UCSD-AML1 (cell line): ENCODE results near the gene SMTN.

Experiments used
- DNase-seq: peaks from one replicate; lab custom pipeline; 2025; ENCODE audit not compliant: unreplicated experiment; lab: John Stamatoyannopoulos, UW

Gene SMTN

GRCh38 chr22:31125521-31126117, 44.5 kb downstream of the SMTN start:
- DNase-seq, result no peak

DNA sequence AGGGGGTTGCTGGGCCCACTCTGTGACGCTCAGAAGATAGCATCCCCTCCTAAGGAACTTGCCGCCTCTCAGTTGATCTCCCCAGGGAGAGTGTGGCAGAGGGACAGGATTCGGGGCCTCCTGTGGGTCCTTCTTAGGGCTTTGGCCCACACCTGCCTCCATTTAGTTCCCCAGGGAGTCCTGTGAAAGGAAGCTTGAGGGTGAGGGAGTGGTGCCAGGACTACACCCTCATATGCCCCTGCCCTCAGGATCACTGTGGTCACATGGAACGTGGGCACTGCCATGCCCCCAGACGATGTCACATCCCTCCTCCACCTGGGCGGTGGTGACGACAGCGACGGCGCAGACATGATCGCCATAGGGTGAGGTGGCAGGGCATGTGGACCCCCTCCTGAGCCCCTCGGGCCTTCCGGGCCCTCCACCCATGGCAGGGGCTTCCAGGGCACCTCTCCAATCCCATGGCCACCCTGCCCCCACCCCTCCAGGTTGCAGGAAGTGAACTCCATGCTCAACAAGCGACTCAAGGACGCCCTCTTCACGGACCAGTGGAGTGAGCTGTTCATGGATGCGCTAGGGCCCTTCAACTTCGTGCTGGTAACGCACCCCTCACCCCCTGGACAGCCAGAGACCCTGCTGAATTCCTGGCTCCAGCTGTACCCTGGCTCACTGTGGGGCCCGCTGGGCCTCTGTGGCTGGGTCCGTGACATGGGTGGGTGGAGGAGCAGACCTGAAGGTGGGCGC, 45.2 kb downstream of the SMTN start:
- DNase-seq, result no peak

- DNase-seq, result no peak
Measured at GRCh38 chr22:31126869-31127175, 45.7 kb downstream of the SMTN start.

- DNase-seq, result no peak
Measured at GRCh38 chr22:31127181-31127772, 46.2 kb downstream of the SMTN start.

GRCh38 chr22:31128156-31128555, 47.0 kb downstream of the SMTN start:
- no peak for DNase-seq

DNA sequence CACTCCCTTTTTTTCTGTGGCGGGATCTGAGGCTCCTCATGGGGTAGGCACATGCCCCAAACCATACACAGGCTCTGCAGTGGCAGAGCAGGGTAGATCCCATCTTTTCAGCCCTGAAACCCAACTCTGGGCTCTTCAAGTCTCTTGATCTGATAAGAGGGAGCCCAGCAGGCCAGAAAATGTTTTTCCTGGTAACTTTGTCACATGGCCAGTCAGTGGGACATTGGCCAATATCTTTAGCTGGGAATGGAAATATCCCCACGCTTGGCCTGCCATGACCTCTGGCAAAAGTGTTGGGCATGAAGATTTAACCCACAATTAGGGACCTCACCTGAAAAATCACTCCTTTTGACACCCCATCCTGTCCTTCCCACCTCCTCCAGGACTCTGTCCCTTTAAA, 49.8 kb downstream of the SMTN start:
- no peak for DNase-seq

- DNase-seq, result no peak
Measured at GRCh38 chr22:31133911-31134310, 52.8 kb downstream of the SMTN start.

GRCh38 chr22:31134688-31135087, 53.6 kb downstream of the SMTN start:
- no peak for DNase-seq

DNA sequence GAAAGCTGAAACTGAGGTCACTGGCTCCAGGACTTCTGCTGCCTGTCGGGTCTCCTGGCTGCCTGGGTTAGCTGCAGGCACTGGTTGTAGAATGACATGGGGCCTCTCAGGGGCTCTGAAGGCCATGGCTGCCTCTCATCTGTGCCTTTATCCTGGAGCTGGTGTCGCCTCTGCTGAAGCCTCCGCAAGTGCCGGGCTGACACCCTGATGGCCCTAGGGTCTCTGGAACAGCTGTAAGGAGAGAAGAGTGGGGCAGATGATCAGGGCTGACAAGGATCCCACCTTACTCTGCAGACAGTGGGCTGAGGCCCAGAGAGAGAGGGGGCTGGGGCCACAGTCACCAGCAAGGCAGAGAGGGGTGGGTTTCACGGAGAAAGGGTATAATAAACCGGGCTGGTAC, 54.6 kb downstream of the SMTN start:
- DNase-seq, result no peak

DNA sequence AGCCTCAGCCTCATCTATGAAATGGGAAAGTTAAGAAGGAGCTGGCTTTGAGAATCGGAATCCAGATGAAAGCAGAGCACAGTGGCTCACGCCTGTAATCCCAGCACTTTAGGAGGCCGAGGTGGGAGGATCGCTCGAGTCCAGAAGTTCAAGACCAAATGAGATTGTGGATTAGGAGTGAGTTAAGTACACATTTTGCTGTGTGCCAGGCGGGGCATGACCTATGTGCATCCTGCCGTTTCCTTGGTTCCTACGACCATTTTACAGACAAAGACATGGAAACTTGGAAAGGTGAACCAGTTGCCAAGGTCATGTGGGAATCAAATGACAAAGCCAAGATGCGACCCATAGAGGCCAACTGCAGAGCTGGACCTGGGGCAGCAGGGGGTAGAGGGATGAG, 55.0 kb downstream of the SMTN start:
- no peak for DNase-seq

- no peak for DNase-seq
Measured at GRCh38 chr22:31136711-31137110, 55.6 kb downstream of the SMTN start.

- DNase-seq, result no peak
Measured at GRCh38 chr22:31137721-31138120, 56.6 kb downstream of the SMTN start.

DNA sequence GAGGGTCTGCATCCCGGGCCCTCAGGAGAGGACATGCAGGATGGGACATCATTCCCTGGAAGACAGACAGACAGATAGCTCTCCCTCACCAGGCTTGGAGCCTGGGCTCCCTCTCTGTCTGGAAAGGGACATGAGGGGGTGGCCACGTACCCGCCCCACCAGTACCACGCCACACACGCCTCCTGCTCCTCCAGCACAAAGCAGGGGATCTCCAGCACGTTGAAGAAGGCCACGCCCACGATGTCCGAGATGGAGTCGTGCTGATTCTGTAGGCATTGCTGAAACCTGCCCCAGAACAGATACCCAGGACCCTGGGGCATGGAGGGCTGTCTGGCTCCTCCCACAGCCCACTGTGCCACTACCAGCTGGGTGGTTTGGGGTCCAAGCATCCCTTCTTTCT, 57.0 kb downstream of the SMTN start:
- no peak for DNase-seq

GRCh38 chr22:31139066-31139465, 57.9 kb downstream of the SMTN start:
- DNase-seq, result no peak

DNA sequence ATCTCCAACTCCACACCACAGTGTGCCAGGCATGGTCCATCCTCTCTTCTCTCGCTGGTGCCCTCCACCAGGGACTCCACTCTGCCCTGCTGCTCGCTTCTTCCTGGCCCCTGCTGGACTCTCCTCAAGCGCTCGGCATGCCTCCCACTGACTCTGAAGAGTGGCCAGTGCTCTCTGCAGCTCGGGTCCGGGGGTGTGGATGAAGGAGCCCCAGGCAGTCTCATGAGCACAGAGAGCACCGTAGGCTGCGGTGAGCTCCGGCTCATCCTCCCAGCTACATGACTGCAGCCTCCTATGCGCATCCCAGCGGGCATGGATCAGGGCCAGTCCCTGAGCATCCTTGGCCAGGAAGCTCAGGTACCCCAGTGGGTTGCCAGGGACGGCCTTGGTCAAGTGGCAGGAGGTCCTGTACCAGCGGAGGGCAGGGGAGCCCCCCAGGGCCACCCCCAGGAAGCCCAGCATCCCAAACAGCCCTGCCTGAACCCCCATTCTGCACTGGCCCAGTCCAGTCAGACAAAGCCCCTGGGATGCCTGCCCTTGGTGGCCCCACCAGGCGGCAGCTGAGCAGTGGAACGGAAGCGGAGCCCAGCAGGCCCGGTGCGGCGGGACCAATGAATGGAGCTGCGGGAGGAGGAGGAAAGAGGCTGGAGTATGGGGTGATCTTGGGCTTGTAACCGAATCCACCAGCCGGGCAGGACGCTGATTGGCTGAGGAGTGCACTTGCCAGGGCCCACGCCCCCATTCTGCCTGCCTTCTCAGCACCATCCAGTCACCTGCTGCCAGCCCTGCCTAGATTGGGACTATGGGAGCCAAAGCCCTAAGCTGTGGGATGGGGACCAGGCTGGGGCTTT, 59.0 kb downstream of the SMTN start, which contains the start of gene PLA2G3:
PLA2G3 (minus strand) TSS at position 643 of the 851 bp plus-strand sequence; CDS start at position 489, 154 bp downstream.
- DNase-seq, result no peak

DNA sequence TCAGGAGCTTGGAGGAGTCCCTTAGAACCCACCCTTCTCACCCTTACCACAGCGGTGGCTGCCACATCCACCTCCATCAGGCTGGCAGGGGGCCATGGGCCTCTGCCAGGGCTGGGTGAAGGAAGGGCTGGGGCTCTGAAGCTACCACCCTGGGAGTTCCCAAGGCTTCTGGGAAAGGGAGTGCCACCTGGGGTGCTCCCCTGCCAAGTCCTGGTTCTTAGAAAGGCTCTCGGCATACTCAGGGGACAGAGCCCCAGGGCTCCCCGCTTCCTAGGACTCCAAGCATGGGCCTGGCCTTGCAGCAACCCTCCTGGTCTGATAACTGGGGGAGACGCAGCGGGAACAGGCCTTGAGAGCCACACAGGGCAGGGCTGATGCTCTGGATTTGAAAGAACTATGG, 59.6 kb downstream of the SMTN start:
- DNase-seq, result no peak

DNA sequence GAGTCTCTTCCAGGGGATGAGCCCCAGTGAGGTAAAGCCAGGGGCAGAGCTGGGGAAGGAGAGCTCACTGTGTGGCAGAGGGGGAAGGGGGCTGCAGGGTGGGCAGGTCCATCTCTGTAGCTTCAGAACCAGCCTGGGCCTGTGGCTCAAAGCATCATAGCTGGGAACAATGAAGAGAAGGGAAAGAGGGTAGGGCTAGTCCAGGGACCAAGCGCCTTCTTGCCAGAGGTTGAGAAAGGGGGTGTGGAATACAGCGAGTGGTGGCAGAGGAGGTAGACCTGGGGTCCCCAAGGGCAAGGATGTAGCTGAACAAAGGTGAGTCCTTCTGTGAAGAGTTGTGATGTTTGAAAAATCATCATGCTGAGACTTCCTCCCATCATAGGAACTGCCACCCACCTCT, 60.4 kb downstream of the SMTN start:
- DNase-seq, result no peak

DNA sequence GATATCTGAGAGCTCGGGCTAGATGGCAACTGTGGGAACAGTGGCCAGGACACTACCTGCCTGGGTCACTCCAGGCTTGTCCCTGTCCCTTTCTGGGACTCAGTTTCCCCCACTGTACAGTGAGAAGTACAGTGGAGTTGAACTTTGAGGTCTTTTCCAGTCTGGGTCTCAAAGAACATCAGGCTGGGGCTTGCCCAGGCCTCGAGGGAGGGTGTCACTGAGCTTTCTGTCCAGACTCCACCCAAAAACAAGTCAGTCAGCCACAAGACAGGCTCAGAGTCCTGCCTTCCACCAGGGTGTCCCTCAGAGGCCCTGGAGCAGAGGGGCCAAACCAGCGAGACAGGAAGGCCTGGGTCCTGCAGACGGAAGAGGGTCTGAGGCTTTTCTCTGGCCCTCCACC, 61.2 kb downstream of the SMTN start:
- no peak for DNase-seq

DNA sequence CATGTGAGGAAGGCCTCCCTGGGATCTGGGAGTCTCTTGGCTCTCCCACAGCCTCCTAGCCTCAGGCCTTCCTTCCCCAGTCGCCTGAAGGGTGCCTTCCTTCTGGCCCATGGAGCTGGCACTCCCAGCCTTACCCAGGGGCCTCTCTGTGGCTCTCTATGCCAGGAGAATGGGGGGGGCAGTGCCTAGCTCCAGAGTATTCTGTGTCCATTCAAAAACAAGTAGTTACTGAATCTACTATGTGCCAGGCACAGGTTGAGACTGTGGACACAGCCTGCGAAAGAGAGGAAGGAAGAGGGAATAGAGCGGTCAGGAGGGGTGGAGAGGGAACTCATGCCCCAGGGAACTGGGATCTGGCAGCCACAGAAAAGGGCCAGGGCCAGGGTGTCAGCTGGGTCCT, 61.9 kb downstream of the SMTN start:
- DNase-seq, result no peak

GRCh38 chr22:31143537-31143936, 62.4 kb downstream of the SMTN start:
- no peak for DNase-seq

DNA sequence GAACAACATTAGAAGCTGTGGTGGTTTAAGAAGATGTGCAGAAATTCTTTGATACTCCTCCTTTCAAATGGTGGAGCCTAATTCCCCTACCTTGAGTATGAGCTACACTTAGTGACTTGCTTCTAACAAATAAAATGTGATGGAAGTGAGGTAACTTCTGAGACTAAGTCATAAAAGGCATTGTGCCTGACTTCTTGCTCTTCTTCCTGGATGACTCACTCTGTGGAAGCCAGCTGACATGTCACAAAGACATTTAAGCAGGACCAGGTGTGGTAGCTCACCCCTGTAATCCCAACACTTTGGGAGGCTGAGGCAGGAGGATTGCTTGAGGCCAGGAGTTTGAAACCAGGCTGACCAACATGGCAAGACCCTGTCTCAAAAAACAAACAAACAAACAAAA, 63.1 kb downstream of the SMTN start:
- no peak for DNase-seq

- no peak for DNase-seq
Measured at GRCh38 chr22:31148488-31148887, 67.4 kb downstream of the SMTN start.
